GM18502 (cell line): ENCODE measurements around the gene CACNG4.
A peak's percentile ranks its signal among the peaks of the same experiment; 100 is the strongest.

Experiments used
- ATAC-seq: cut with Tn5 transposase; IDR thresholded peaks from one replicate; pipeline ENCODE4 v1.9.1; 2021; ENCODE audit warnings: mild to moderate bottlenecking; ENCODE audit not compliant: unreplicated experiment, poor library complexity

Gene CACNG4

GRCh38 chr17:66980896-66981295 lies 16.4 kb downstream of the CACNG4 start:
- no peak for ATAC-seq

- ATAC-seq: no peak
Observed at GRCh38 chr17:66981983-66982508, 17.5 kb downstream of the CACNG4 start.

GRCh38 chr17:66983414-66984021 lies 19.0 kb downstream of the CACNG4 start:
- no peak for ATAC-seq

GRCh38 chr17:66984730-66985129 lies 20.2 kb downstream of the CACNG4 start:
- ATAC-seq: no peak

GRCh38 chr17:66985338-66986237 lies 21.1 kb downstream of the CACNG4 start:
- ATAC-seq: peak; percentile 61

GRCh38 chr17:66986659-66987058 lies 22.2 kb downstream of the CACNG4 start:
- no peak for ATAC-seq

GRCh38 chr17:66987059-66987616 lies 22.6 kb downstream of the CACNG4 start:
- no peak for ATAC-seq

GRCh38 chr17:66988069-66988798 lies 23.7 kb downstream of the CACNG4 start:
- no peak for ATAC-seq

- no peak for ATAC-seq
Observed at GRCh38 chr17:66989076-66989475, 24.6 kb downstream of the CACNG4 start.

- no peak for ATAC-seq
Observed at GRCh38 chr17:66989579-66989978, 25.1 kb downstream of the CACNG4 start.

GRCh38 chr17:66990047-66990446 lies 25.5 kb downstream of the CACNG4 start:
- no peak for ATAC-seq

- ATAC-seq: no peak
Observed at GRCh38 chr17:66992911-66993442, 28.5 kb downstream of the CACNG4 start.

- ATAC-seq: no peak
Observed at GRCh38 chr17:66994361-66994760, 29.9 kb downstream of the CACNG4 start.

- no peak for ATAC-seq
Observed at GRCh38 chr17:66994930-66995535, 30.5 kb downstream of the CACNG4 start.

- ATAC-seq: no peak
Observed at GRCh38 chr17:66995944-66996343, 31.4 kb downstream of the CACNG4 start.

GRCh38 chr17:66996926-66997325 lies 32.4 kb downstream of the CACNG4 start:
- no peak for ATAC-seq

GRCh38 chr17:67003231-67003630 lies 38.7 kb downstream of the CACNG4 start:
- no peak for ATAC-seq

- no peak for ATAC-seq
Observed at GRCh38 chr17:67004181-67004580, 39.7 kb downstream of the CACNG4 start.

- ATAC-seq: no peak
Observed at GRCh38 chr17:67007266-67007665, 42.8 kb downstream of the CACNG4 start.

- no peak for ATAC-seq
Observed at GRCh38 chr17:67008101-67008500, 43.6 kb downstream of the CACNG4 start.
